EH (cell line): ENCODE data around the gene CYP39A1.

Source experiments
- DNase-seq: peaks from one replicate; pipeline ENCODE4 v3.0.0-alpha.2; 2015; ENCODE audit warnings: low read depth

CYP39A1 gene

DNA sequence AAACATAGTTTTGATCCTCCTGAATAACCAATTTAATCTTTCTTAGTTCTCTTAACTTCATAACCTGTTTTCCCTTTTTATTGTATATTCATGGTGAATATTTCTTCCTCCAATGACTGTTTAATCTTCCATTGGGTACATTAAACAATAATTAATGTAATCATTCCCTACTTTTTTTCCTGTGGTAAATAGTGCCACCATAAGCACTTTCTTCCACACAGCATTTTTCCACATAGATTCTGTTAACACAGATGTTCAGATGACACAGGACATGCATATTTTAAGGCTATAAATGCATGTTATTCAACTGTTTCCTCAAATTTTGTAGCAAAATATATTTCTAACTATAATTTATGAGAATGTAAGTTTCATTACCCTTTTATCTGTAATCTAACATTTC lies 61.9 kb downstream of the CYP39A1 start:
- DNase-seq: no peak

DNA sequence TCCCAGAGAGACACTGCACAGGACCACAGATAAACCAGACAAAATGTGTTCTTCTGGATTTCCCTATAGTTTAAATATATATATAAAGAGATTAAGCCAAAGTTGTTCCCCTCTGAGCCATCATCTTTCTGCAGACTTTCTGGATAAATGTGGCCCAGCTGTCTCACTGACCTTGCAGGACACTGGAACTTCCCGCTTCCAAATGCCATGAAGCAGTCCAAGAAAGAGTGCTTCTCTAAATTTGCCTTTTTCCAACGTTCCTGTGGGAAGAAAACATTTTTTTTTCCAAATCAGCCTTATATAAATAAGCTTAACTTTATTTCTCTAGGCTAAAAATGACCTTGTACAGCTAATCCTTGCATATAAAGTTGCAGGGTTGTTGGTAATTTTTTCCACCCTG lies 65.7 kb downstream of the CYP39A1 start:
- DNase-seq: no peak

DNA sequence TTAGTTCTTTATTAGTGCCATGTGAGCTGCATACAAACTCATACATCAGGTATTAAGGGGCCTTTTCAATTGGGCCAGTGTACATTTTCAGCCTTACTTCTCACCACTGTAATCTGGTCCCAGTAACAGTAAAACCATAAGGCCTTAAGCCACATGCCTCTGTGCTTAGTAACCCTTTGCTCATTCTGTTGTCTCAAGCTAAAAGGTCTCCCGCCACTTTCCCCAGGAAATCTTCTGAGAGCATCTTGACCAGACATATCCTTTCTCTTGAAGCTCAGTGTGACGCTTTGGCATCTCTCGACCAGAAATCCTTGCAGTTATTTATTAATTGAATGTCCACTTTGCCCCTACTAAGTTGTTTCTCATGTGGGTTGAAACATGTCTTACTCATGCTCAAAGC lies 68.0 kb downstream of the CYP39A1 start:
- DNase-seq: peak; percentile 1

DNA sequence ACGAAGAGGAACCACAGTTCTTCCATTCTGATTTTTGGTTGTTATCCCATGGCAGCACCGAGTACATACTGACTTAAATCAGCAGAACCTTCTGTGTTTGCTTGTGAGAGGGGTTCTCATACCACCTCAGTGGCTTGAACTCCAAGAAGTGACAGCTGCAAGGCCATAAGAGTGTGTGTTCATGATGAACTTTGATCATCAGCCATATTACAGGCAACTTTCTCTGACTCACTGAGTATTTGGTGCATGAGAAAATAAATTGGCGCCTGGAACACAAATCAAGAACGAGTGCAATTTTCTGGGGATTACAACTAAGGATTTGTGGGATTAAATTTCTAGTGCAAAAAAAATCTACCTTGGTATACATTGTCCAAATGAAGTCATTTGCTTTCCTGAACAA lies 68.9 kb downstream of the CYP39A1 start:
- no peak for DNase-seq

DNA sequence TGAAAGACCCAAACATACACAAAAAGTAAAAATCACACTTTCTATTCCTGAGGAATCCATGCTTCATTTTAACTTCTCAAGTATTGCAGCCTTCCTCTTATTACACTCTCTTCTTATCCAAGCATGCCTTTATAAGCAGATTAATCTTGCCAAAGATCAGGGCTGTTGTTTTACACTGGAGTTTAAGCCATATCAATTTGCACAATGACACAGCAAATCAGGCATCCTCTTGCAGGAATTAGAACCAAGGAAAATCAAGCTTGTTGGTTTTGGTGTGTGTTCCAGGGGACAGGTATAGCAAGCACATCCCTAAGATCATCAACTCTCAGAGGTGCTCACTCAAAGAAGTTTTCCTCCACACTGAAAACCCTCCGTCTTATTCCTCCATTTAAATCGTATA lies 69.5 kb downstream of the CYP39A1 start:
- no peak for DNase-seq

DNA sequence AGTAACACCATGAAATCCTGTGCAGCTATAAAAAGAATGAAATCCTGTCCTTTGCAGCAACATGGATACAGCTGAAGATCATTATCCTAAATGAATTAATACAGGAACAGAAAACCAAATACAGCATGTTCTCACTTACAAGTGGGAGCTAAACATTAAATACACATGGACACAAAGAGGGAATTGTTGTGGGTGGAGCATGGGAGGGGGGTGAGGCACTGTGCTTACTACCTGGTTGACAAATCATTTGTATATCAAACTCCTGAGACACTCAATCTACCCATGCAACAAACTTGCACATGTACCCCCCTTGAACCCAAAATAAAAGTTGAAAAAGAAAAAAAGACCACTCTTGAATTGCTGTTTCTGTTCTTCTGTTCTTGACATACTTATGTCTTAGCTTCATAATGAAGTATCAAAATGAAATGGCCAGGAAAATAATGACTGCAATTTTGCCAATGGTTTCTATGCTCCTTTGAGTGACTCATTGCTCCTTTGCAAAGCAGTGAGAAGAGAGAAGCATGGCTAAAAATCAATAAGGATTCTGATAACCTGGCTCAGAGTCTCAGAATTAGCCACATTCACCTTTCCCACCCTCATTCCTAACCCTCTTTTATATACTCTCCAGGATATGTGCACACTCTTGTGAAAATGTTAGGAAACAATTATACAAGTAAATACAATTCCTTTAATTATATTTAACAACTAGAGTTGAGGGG lies 71.0 kb downstream of the CYP39A1 start:
- DNase-seq: no peak

DNA sequence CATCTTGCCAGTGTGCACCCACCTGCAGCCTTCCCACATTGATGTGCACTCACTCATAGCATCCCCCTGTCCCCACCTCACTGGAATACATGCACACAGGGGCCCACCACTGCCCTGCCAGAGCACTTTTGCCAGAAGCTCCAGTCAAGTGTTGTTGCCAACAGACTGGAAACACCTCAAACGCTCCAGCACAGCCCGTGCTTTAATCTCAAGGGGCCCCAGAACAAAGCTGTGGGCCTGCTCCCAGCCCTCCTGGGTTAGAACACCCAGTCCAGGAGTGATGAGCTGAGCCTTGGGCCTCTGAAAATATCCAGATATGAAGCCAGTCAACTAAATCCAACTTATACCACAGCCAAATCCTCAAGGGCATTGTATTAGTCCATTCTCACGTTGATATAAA lies 77.1 kb downstream of the CYP39A1 start:
- DNase-seq: no peak

DNA sequence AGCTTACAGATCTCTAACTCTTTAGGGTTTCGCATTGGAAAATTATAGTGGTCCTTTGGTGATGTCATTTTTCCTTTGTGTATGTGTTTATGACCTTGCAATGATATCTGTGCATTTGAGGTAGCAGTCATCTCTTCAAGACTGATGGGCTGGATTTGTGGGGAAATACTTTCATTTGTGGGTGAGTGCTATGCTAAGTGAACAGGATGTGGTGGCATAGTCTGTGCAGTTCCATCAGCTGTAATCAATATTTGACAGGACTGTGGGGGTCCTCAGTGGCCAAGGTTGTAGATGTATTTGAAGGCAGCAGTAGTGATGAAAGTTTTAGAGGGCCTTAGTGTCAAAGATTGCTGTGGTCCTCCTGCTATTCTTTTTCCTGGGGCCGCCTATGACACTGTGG lies 79.5 kb downstream of the CYP39A1 start:
- DNase-seq: no peak

DNA sequence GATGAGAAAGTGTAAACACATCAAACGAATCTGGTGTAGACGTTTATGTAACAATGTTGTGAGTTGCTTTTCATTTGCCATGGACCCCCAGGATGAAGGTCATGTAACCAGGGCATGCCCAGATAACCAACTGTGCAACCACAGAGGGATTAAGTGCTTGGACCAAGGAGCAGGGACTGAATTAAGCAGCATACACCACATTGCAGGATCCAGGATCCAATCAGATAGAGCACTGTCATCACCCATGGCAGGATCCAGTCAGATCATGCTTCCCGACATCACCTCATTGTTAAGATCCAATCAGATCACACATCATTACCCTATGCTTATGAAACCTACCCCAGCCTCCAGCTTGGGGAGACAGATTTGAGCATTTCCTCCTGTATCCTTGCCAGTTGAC lies 87.1 kb downstream of the CYP39A1 start:
- no peak for DNase-seq

DNA sequence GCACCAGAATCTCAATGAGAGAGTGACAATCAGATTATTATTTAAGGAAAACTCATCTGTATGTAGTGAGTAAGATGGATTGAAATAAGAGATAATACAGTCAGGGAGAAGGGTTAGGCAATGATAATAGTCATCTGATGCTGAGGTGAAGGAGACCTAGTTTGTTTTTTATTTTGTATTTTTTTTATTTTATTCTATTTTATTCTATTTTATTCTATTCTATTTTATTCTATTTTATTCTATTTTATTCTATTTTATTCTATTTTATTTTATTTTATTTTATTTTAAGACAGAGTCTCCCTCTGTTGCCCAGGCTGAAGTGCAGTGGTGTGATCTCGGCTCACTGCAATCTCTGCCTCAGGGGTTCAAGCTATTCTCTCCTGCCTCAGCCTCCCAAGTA lies 88.7 kb downstream of the CYP39A1 start:
- no peak for DNase-seq

DNA sequence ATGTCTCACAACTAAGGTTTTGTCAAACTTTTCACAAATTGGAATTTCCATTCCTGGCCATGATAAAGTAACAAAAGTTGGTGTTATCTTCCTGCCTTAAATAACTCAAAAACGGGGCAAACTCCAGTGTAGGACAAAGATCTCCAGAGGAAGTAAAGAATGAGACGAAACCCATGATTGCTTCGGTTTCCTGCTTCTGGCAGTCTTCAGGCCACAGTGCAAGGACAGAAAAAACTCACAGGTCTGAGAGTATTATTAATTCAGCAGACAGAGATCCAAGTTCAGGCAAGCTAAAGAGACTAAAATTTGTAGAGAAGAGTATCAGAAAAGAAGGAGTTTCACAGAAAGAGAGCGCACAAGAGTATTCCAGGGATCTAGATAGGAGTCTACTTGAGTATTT lies 96.6 kb downstream of the CYP39A1 start:
- DNase-seq: no peak

DNA sequence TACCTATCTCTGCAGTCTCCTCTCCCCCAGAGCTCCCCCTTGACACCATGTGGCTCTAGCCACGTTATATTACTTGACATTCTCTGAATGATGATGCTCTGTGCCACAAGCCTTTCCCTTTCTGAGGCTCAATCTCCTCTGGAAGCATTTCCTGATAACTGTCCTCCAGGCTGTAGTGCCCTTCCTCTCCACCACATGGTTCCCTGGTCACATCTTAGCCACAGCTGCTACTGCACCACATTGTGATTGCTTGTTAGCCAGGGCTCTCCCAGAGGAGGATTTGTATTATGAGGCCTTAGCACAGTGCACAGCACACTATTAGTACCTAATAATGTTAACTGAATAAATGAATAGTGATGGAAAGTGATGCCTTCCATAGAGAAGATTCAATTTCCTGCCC lies 97.5 kb downstream of the CYP39A1 start:
- DNase-seq: no peak

DNA sequence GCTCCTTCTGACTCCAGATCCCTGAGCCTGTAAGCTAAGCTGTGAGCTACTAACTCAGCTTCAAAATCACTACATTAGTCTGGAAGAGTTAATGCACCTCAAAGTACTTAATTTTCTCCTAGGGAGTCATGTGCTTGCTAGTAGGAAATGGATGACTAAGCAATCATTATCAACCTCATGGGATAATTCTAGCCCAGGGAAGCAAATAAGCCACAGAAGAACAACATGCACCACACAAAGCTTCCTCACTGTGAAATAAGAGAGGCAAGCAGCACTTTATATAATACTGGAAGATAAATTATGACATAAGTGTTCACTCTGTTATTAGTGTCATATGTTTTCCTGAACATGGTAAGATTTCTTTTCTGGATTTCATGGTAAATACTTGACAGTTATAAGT lies 103.5 kb downstream of the CYP39A1 start:
- DNase-seq: no peak

DNA sequence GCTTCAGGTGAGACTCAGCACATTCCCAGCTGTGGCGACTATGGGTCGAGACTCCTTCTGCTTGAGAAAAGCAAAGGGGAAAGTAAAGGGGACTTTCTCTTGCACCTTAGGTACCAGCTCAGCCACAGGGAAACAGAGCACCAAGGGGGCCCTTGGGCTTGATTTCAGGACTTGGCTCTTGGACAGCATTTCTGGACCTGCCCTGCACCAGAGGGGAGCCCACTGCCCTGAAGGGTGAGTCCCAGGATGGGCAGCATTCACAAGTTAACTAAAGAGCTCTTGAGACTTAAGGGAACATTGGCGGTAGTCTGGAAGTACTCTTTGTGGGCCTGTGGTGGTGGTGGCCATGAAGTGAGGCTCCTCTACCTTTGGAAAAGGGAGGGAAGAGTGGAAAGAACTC lies 111.1 kb downstream of the CYP39A1 start:
- no peak for DNase-seq

DNA sequence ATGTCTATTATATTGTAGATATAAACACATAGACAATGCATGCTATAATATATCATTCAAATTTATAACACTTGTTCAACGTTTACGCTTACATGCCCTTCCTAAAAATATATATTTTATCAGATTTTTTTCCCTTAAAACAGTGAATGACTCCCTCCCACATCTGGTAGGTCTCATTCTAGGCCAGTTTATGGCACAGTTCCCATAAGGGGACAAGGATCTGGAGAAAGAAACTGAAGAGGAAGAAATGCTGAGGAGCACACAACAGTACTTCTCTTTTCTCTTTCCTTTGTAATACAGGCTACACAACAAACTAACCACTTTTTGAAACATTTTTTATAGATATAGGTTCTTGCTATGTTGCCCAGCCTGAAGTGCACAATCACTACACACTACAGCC lies 112.8 kb downstream of the CYP39A1 start:
- DNase-seq: no peak

DNA sequence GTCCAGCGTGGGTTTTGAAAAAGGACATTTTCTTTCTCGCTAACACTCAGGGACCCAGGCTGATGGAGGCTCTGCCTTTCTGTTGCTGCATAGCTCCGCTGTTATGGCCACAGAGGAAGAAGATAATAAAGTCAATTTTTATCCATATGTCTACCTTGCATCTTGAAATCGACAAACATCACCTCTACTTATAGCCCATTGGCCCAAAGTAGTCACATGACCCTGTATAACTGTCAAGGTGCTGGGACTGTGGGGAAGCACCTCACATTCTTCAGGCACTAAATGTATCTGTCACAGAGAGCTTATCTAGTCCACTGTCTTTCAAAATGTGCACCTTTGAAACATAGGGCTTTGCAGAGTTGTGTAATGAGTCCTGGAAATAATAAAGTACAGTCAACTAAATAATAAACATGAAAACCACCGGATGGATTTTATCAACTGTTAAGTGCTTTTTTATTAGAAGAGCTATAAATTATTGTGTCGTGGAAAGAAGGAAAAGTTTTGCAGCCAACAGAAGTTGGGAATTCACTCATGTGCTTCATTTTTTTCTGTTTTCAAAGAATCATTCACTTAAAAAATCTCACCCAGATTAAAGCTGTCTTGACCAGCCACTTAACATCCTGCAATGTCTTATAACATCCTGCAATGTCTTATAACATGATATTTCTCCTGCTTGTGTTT lies 113.7 kb downstream of the CYP39A1 start:
- DNase-seq: no peak

DNA sequence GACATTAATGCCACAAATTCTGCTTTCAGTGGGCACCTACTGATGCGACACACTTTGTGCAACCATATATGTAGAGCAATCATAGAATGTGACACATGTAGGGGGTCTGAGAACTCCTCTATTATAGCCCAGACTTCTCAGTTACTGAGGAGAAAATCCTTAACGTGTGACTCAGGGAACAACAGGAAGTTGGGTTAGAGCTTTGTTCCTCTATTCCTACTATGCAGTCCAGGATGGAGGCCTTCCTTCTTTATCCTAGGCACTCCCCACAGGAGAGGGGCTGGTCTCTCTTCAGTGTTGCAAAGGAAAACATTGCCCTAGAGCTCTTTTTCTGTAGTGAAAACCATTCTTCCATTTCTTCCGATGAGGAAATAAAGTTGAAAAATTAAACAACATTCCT lies 121.7 kb downstream of the CYP39A1 start:
- no peak for DNase-seq

DNA sequence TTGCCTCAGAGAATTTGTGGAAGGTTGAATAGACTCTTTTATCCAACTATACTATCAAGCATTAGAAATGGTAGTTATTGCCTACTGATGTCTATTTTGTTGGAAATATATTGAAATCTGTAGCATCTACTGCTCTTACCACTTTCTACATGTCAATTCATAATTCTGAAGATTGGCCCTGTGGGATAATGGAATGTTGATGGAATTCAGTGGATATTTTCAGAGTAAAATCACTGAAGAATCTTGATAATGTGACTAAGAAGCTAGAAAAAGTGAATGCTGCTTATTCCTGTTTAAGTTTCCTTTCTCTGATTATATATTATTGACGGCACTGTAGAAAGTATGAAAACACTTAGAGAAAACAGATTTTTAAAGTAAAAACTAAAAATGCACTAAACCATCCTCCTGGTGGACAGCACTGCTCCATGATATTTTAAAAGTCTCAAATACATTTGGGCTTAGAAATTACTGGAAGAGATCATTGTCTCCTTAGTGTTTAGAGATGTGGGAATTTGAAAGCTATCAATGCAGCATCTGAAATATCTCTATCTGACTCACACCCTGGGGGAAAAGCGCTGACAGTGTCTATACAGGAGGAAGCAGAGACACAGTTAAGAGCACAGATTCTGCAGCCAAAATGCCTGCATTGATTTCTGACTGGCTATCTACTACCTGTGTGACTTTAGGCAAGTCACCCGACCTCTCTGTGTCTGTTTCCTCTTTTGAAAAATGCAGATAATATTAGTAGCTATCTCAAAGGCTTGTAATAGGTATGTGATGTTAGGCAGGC lies 123.5 kb downstream of the CYP39A1 start:
- DNase-seq: no peak

DNA sequence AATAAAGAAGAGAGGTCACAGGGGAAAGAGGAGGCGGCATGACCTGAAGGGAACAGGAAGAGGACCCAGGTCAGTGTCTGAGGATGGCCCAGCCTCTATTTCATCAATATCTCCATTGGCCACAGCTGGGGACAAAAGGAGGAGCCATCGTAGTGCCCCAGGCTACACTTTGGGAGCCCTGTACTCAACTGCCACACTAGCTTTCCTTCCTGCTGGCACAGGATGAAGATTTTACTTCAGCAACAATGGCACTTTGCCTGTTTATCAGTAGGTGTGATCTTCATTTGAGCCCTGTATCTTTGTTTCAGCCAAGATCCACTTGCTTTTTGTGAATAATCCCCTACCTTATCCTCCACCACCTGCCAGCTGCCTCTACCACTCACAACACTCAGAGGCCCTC lies 126.0 kb downstream of the CYP39A1 start:
- no peak for DNase-seq

DNA sequence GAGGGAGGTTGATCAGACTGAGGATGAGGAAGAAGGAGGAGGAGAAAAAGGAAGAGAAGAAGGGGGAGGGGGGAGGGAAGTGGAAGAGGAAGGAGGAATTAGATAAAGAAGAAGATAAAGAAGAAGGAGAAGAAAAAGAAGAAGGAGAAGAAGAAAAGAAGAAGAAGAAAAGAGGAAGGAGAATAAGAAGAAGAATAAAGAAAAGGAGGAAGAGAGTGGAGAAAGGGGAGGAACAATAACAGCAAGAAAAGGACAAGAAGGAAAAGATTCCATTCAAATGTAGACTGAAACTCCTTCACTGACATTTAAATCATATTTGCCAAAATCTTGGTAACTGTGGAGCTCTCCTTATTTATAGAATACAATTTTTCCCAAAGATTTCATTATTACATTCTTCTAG lies 127.0 kb downstream of the CYP39A1 start:
- DNase-seq: no peak

DNA sequence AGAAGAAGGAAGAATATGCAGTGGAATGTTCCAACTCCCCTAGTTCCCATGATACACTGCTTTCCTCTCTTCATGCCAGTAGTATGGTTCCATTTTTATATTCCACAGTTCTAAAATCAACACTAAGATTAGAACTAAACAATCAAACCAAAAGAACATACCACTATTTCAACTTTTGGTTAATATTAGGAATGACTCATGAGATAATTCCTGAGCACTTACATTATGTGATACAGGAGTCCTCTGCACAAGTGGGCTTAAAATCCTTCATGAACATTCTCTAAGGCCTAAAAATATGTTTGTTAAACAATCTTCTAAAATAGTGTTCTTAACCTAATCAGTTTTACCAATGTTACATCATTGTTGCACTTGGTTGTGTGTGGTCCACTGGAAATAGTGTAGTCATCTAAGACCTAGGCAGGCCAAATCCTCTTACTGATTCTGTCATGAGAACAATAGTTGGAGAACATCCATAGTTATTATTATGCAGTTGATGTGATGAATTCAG lies 131.1 kb downstream of the CYP39A1 start:
- no peak for DNase-seq

DNA sequence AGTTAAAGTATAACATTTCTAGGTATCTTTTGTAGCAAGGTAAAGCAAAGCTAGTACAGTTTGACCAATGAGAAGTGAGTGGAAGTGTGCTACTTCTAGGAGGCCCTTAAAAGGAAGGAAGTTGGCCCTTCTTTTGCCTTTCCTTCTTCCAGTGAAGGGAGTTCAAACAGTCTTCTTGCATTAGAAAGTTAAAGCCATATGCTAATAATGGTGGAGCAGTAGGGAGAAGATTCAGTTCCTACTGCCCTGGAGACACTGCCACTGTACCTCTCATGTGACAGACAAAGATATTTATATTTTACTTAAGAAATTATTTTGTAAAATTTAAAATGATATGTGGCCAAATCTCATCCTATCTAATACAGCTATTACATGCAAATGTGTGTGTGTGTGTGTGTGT lies 135.4 kb downstream of the CYP39A1 start:
- DNase-seq: no peak

DNA sequence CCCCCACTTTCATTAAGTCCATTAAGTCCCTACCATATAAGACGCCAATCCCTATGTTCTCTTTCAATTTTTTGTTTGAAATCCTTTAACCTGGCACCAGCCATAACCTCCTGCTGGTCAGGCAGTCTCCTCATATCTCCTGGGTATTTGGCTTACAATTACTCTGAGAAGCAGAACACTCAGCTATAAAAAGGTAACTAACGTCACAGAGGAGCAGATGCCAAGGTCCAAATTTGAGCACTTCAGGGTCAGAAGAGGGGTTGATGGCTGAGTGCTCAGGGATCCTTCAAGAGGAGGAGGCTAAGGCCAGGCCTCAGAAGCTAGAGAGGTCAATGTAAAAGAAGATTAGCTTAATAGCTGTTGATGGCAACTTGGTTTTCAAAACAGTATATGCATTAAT lies 139.1 kb downstream of the CYP39A1 start:
- DNase-seq: no peak
